GM12873 (cell line): ENCODE measurements around the gene STMN1.

Experiments used
- TF ChIP-seq, protein P1 (sequence below): IDR thresholded peaks from 2 replicates; pipeline ENCODE4 v1.5.1; 2012; ENCODE audit warnings: low read depth, mild to moderate bottlenecking, moderate library complexity, low read length, control low read depth; ENCODE audit not compliant: insufficient read depth; ENCODE audit errors: missing control alignments

Gene STMN1

DNA sequence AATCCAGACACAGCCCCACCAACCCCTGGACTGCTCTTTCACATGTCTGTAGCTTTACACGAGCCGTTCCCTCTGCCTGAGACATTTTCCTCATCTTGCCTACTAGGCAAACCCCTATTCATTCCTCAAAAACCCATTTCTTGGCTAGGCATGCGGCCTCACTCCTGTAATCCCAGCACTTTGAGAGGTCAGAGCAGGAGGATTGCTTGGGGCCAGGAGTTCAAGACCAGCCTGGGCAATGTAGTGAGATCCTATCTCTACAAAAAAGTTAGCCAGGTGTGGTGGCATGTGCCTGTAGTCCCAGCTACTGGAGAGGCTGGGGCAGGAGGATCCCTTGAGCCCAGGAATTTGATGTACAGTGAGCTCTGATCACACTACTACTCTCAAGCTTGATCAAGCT is 41.8 kb downstream of the STMN1 start:
- TF ChIP-seq, protein P1, sequence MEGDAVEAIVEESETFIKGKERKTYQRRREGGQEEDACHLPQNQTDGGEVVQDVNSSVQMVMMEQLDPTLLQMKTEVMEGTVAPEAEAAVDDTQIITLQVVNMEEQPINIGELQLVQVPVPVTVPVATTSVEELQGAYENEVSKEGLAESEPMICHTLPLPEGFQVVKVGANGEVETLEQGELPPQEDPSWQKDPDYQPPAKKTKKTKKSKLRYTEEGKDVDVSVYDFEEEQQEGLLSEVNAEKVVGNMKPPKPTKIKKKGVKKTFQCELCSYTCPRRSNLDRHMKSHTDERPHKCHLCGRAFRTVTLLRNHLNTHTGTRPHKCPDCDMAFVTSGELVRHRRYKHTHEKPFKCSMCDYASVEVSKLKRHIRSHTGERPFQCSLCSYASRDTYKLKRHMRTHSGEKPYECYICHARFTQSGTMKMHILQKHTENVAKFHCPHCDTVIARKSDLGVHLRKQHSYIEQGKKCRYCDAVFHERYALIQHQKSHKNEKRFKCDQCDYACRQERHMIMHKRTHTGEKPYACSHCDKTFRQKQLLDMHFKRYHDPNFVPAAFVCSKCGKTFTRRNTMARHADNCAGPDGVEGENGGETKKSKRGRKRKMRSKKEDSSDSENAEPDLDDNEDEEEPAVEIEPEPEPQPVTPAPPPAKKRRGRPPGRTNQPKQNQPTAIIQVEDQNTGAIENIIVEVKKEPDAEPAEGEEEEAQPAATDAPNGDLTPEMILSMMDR = no peak

DNA sequence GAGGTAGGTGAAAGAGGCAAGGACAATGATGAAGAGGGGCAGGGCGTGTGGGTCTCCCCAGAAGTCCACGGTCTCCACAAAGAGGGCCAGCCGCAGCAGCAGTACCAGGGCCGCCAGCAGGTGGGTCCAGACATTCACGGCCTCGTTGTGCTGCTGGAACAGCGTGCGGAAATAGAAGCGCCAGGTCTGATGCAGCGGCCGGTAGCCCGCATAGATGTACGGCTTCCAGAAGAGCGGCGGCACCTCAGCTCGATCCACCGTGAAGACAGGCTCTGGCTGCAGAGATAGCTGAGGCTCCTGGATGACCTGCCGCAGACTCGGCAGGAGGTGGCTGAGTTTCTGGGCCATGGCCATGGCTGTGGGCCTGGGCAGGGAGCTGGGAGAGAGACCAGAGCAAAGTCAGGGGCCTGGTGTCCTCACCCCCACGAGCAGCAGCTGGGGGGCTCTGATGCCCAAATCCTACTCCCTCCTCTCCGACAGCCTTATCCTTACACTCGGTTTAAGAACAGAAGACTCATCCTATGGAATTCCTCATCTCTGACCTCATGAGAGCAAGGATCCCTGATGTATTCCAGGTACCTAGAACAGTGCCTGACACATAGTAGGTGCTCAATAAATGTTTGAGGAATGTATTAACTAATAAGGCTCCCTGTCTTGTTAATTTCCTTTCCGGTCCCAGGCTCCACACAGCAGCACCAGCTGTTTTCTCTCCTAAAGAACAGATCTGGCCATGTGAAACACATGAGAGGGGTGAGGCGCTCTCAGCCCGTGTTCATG is 42.5 kb downstream of the STMN1 start:
- TF ChIP-seq, protein P1 = no peak

DNA sequence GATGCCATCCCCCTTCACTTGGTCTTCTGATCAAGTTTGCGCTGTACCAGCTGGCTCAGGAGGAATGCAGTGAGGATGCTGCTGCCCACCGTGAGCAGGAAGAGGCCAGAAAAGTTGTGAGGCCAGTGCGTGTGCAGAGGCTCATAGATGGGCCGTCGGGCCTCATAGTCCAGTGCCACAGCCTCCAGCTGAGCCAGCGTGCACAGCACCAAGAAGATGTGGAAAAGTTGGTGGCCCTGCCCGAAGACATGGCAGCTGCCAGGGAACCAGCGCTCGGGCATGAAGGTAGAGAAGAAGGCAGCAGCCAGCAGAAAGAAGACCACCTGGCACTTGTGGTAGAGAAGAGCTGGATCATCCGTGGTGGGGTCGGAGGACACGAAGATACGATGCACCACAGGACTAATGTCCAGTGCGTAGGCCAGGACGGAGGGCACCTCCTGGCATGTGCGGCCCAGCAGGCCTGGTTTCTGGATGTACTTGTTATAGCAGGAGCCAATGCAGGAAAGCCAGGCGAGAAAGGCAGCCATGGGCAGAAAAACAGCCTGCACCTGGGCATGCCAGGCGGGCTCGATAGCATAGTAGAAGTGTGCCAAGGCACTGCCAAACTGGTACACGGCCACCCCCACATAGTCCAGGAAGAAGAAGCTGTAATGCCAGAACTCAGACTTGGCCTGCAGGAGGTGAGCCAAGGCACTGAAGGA is 43.3 kb downstream of the STMN1 start:
- TF ChIP-seq, protein P1 = no peak

DNA sequence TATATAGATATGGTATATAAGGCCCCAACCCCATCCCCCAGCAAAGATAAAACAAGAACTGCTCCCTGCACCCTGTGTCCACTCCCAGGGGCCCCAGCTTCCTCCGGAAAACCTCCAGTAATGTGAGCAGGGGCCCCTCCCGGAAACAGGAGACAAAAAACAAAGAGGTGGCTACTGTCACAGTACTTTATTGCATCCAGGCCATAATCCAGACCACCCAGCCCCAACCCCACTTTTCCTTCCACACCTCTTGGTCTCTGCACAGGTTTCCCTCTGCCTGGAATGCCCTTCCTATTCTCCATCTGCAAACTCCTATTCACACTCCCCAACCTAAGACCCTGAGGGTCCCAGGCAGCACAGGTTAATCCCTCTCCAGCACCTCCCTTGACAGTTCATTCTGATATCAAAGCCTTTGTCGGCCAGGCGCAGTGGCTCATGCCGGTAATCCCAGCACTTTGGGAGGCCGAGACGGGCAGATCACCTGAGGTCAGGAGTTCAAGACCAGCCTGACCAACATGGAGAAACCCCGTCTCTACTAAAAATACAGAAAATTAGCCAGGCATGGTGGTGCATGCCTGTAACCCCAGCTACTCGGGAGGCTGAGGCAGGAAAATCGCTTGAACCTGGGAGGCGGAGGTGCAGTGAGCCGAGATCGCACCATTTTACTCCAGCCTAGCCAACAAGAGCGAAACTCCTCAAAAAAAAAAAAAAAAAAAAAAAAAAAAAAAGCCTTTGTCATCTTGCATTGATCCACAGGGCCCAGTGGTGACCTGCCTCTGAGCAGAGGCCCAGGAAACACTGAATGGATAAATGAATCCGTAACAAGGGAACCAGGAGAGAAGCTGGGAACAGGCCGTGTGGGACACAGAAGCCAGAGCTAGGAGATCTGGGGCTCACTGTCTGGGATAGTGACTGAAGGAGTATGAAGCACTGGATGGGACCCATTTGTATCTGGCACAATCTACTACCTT is 44.6 kb downstream of the STMN1 start:
- TF ChIP-seq, protein P1 = no peak

DNA sequence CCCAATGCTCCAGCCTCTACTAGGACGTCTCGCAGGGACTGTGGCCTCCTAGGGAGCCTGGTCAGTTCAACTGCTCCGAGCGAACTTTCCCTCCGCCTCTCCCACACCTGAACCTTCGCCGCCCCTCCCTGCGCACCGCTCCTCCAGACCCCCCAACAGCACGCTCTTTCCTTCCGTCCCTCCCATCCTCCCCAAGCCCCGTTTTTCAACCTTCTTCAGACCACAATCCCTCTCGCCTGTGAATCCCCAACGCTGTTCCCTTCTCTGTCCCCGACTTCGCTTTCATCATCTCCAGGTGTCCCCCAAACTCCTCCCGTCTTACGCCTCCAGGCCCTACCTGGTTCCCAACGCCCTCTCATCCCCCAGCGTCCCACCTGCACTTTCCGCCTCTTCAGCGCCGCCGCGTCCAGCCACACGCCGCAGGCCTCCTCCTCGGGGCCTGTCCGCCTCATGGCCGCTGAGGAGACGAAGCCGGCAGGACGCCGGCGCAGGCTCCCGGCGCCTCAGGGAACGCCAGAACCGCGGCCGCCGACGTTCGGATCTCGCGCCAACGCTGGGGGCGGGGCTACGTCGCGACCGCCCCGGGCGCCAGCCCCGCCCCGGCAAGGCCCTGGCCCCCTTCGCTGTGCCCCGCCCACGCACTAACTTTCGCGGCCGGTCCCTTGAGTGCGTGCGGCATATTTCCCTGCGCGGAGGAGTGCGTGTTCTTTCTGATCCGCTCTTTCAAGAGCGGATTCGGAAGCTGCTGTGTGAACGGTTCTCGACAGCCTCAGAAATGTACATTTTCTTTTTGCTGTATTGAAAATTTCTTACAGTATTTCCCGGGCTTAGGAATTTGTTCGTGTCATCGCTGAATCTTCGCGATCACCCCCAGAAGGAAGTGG is 47.1 kb downstream of the STMN1 start, which contains the start of gene AUNIP:
AUNIP (minus strand) TSS at position 552 of the 884 bp plus-strand sequence; CDS start at position 452, 100 bp downstream.
- TF ChIP-seq, protein P1 = no peak

DNA sequence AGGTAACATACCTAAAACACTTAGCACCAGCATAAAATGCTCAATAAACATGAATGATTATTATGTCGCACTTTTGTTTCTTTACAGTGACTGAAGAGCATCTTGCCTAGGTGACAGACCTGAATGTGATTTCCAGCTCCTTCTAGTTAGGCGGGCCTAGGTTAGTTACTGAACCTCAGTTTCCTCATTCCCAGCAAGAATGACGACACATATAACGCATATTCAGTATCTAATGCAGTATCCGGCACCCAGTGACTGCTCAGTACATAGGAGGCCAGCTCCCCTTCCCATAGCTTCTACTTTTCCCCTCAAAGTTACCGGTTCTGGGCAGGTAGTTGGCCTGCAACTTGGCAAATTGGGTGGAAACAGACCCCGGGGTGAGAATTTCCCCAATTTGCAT is 47.7 kb downstream of the STMN1 start:
- TF ChIP-seq, protein P1 = no peak
